Neuronal stem cell (in vitro differentiated cells): Measurements from ENCODE around the gene FOXN3.

Source experiments
- DNase-seq: peaks from one replicate; pipeline ENCODE4 v3.0.0-alpha.2; 2013; ENCODE audit warnings: low spot score
- H2AFZ ChIP-seq: one replicate; pipeline ENCODE4 v1.6.1; 2013; ENCODE audit warnings: mild to moderate bottlenecking, low read length, inconsistent platforms
- H2AK5ac ChIP-seq: 2 replicates; pipeline ENCODE4 v1.6.1; 2013; ENCODE audit warnings: low read depth, mild to moderate bottlenecking, inconsistent platforms, low read length, moderate library complexity, mixed read lengths
- H2BK120ac ChIP-seq: 2 replicates; pipeline ENCODE4 v1.6.1; 2013; ENCODE audit warnings: low read depth, mild to moderate bottlenecking, inconsistent platforms, low read length, moderate library complexity, mixed read lengths
- H2BK12ac ChIP-seq: one replicate; pipeline ENCODE4 v1.6.1; 2013; ENCODE audit warnings: low read length, inconsistent platforms
- H2BK15ac ChIP-seq: 2 replicates; pipeline ENCODE4 v1.6.1; 2013; ENCODE audit warnings: mild to moderate bottlenecking, low read length, inconsistent platforms, mixed read lengths
- H2BK5ac ChIP-seq: one replicate; pipeline ENCODE4 v1.6.1; 2013; ENCODE audit warnings: inconsistent platforms, mild to moderate bottlenecking, low read length, moderate library complexity
- H3K14ac ChIP-seq: one replicate; pipeline ENCODE4 v1.6.1; 2013; ENCODE audit warnings: low read length, inconsistent platforms
- H3K18ac ChIP-seq: 2 replicates; pipeline ENCODE4 v1.6.1; 2013; ENCODE audit warnings: low read length, inconsistent platforms
- H3K23ac ChIP-seq: 2 replicates; pipeline ENCODE4 v1.6.1; 2013; ENCODE audit warnings: low read depth, mild to moderate bottlenecking, mixed read lengths, low read length, inconsistent platforms; ENCODE audit not compliant: poor library complexity
- H3K27ac ChIP-seq: replicated peaks from 3 replicates; pipeline ENCODE4 v1.5.1; 2013; ENCODE audit warnings: low read length, inconsistent platforms
- H3K27me3 ChIP-seq, 3 experiments: 2 replicates each; pipeline ENCODE4 v1.6.1; 2013; ENCODE audit warnings: low read length in 3 of 3, mild to moderate bottlenecking in 2 of 3, inconsistent platforms in 1 of 3, low read depth in 1 of 3, mixed read lengths in 1 of 3, moderate library complexity in 1 of 3; ENCODE audit not compliant: control insufficient read depth in 3 of 3, insufficient read depth in 3 of 3
- H3K36me3 ChIP-seq, 2 donors: replicated peaks in 1 of 2; 2 replicates each; pipeline ENCODE4 v1.6.1; 2013; ENCODE audit warnings: low read length in 2 of 2; ENCODE audit not compliant: control insufficient read depth in 2 of 2, insufficient read depth in 2 of 2
- H3K4ac ChIP-seq: 2 replicates; pipeline ENCODE4 v1.6.1; 2013; ENCODE audit warnings: inconsistent platforms, mild to moderate bottlenecking, low read length, moderate library complexity
- H3K4me1 ChIP-seq, 2 donors: 1 replicate in 1 of 2; 2 replicates in 1 of 2; pipeline ENCODE4 v1.6.1; 2013; ENCODE audit warnings: low read length in 2 of 2, low read depth in 1 of 2; ENCODE audit not compliant: control insufficient read depth in 2 of 2, insufficient read depth in 1 of 2
- H3K4me2 ChIP-seq: one replicate; pipeline ENCODE4 v1.6.1; 2013; ENCODE audit warnings: mild to moderate bottlenecking, low read length, inconsistent platforms; ENCODE audit not compliant: insufficient read depth, poor library complexity, severe bottlenecking
- H3K4me3 ChIP-seq, 2 donors: 2 replicates each; pipeline ENCODE4 v1.5.1; 2013; ENCODE audit warnings: low read length in 2 of 2, mild to moderate bottlenecking in 2 of 2, inconsistent platforms in 1 of 2, moderate library complexity in 1 of 2
- H3K79me1 ChIP-seq: one replicate; pipeline ENCODE4 v1.6.1; 2013; ENCODE audit warnings: low read depth, mild to moderate bottlenecking, inconsistent platforms, low read length, moderate library complexity
- H3K9ac ChIP-seq: one replicate; pipeline ENCODE4 v1.6.1; 2013; ENCODE audit warnings: mild to moderate bottlenecking, low read depth, low read length, inconsistent platforms; ENCODE audit not compliant: poor library complexity
- H3K9me3 ChIP-seq, 2 donors: replicated peaks in 1 of 2; 2 replicates each; pipeline versions ENCODE3 to v1.6.1; 2013; ENCODE audit warnings: low read length in 2 of 2, mild to moderate bottlenecking in 2 of 2, inconsistent platforms in 1 of 2, low read depth in 1 of 2, mixed read lengths in 1 of 2, moderate library complexity in 1 of 2; ENCODE audit not compliant: control insufficient read depth in 2 of 2, insufficient read depth in 1 of 2
- H4K8ac ChIP-seq: one replicate; pipeline ENCODE4 v1.6.1; 2013; ENCODE audit warnings: low read depth, mild to moderate bottlenecking, inconsistent platforms, low read length, moderate library complexity
- H4K91ac ChIP-seq: one replicate; pipeline ENCODE4 v1.6.1; 2013; ENCODE audit warnings: low read length, low read depth, mild to moderate bottlenecking, inconsistent platforms; ENCODE audit not compliant: poor library complexity
- WGBS, 2 donors: extraction: QIAGEN DNeasy Blood & Tissue Kit; methylation state at CpG; one replicate each; pipeline ENCODE4 v1.1.7; 2013; ENCODE audit warnings: missing lambda C conversion rate in 2 of 2, mixed read lengths in 1 of 2; ENCODE audit not compliant: insufficient read length in 2 of 2, insufficient replicate concordance in 1 of 2; ENCODE audit errors: extremely low coverage in 2 of 2; 5-methylcytosine and 5-hydroxymethylcytosine counted together

FOXN3 gene

DNA sequence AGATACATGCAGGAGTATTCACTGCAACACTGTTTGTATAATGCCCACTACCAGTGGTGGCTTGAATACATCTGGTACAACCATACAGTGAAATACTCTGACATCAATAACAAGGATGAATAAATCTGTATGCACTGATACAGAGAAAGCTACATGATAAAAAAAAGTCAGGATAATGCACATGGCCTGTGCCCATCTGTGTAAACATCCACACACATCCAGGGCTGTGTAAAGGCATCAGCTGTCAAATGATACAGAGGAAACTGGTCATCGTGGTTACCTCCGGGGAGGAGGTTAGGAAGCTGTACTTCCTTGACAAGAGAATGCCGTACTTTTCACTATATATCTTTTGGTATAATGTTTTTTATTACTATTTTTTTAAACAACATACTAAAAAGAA, 176.6 kb downstream of the FOXN3 start:
- H4K8ac ChIP-seq = no peak overlapping the region
- DNase-seq = no peak
- H3K9me3 ChIP-seq = peaks cover 0 to 6% of the 10 kb centered on the region in 2 donors
- H3K79me1 ChIP-seq = no peaks in the 10 kb centered on the region
- H3K36me3 ChIP-seq = no peaks in the 10 kb centered on the region
- H2BK120ac ChIP-seq = no peak overlapping the region
- H3K27me3 ChIP-seq = no peaks in the 10 kb centered on the region
- H3K4me2 ChIP-seq = no peak overlapping the region
- peaks cover 5 to 9% of the 10 kb centered on the region in 2 donors for H3K4me1 ChIP-seq
- no peak overlapping the region for H2AFZ ChIP-seq
- H3K18ac ChIP-seq = no peak overlapping the region
- no peak overlapping the region for H3K23ac ChIP-seq
- WGBS, 2 donors = no CpG with 5 or more reads among the region's 3 CpGs
- H2AK5ac ChIP-seq = no peak overlapping the region
- H4K91ac ChIP-seq = no peak overlapping the region
- no peak overlapping the region for H3K4me3 ChIP-seq
- no peak overlapping the region for H3K27ac ChIP-seq
- no peak overlapping the region for H2BK5ac ChIP-seq
- no peak overlapping the region for H3K4ac ChIP-seq
- H2BK15ac ChIP-seq = no peak overlapping the region
- no peak overlapping the region for H3K9ac ChIP-seq
- no peak overlapping the region for H2BK12ac ChIP-seq
- H3K14ac ChIP-seq = no peak overlapping the region

DNA sequence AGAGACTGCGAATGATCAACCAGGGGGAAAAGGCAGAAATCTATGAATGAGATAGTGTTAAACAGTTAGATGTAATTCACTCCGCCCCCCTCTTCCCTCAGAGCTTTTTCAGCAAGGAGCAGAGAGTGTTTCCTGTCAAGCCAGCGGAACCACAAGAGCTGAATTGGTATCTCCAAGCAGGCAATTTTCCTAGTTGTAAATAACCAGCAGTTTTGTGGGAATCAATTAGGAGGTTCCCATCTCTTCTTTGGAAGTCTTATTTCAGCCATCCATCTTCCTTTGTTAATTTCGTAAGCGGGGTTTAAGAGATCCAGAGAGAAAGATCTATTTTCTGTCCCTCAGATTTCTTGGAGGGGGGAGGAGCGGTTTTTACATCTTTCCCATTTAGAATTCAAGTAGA, 178.0 kb downstream of the FOXN3 start:
- Histone ChIP-seq H2BK12ac (no peak overlapping the region), H3K4me2 (no peak overlapping the region), H3K4me1 (peaks cover 5 to 9% of the 10 kb centered on the region in 2 donors), H3K79me1 (no peaks in the 10 kb centered on the region), H3K9ac (no peak overlapping the region), H3K36me3 (no peaks in the 10 kb centered on the region), H2BK5ac (no peak overlapping the region), H3K14ac (no peak overlapping the region), H2AFZ (no peak overlapping the region), H3K18ac (no peak overlapping the region), H4K8ac (no peak overlapping the region), H3K4ac (no peak overlapping the region), H3K27me3 (no peaks in the 10 kb centered on the region), H3K27ac (no peak overlapping the region), H2BK15ac (no peak overlapping the region), H3K9me3 (peaks cover 0 to 9% of the 10 kb centered on the region in 2 donors), H4K91ac (no peak overlapping the region), H3K4me3 (no peak overlapping the region), H2AK5ac (no peak overlapping the region), H2BK120ac (no peak overlapping the region), H3K23ac (no peak overlapping the region)
- DNase-seq = no peak
- no CpG with 5 or more reads among the region's 6 CpGs for WGBS, 2 donors

DNA sequence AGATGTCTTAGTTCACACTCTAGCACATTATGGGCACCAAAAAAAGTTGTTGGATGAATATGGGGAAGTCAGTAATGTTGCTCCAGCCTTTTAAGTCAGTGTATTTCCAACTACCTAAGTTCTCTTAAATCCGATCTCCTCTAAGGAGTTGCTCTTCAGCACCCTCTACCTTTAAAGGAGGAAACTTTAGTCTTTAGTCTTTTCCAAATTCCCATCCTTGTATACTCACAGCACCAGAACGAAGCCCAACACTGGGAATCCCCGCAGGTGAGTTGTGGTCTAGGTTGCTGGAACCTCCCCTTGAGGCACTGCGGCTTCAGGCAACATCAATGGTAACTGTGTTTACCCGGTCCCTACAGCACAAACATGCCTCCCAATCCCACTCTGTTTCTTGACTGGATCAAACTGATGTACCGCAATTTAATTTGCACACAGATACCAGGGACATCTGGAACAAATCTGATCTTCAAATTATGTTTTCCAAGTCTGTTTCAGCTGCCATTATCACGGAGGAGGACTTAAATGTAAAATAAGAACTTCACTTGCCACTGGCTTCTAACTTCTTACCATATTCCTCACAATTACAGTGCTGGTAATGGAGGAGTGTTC, 179.0 kb downstream of the FOXN3 start:
- Histone ChIP-seq H2AK5ac (no peak overlapping the region), H3K14ac (no peak overlapping the region), H3K36me3 (no peaks in the 10 kb centered on the region), H3K4me1 (peaks cover 1 to 9% of the 10 kb centered on the region in 2 donors), H2BK120ac (no peak overlapping the region), H2BK12ac (no peak overlapping the region), H3K4ac (no peak overlapping the region), H3K4me2 (no peak overlapping the region), H3K9me3 (peaks cover 0 to 9% of the 10 kb centered on the region in 2 donors), H2BK15ac (no peak overlapping the region), H3K4me3 (no peak overlapping the region), H3K27me3 (no peaks in the 10 kb centered on the region), H3K79me1 (no peaks in the 10 kb centered on the region), H4K91ac (no peak overlapping the region), H3K9ac (no peak overlapping the region), H3K18ac (no peak overlapping the region), H2BK5ac (no peak overlapping the region), H3K27ac (no peak overlapping the region), H3K23ac (no peak overlapping the region), H2AFZ (no peak overlapping the region), H4K8ac (no peak overlapping the region)
- no peak for DNase-seq
- WGBS, 2 donors = no CpG with 5 or more reads among the region's 7 CpGs

DNA sequence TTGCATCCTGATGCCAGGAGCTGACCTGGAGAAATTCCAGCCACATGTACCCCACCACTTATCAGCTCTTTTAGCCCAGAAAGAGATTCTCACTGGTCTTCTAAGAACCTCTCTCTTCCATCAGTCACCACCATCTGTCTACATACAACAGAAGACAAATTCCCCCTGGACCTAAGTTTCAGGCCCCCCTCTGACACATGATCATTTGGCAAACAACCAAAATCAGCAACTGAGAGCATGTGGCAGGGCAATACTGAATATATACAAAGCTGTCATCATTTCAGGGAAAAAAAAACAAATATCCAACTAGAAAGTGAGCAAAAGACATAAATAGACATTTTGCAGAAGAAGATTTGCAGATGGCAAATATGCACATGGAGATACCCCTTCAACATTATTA, 180.2 kb downstream of the FOXN3 start:
- no peak for DNase-seq
- Histone ChIP-seq H3K23ac (no peak overlapping the region), H4K8ac (no peak overlapping the region), H3K4ac (no peak overlapping the region), H3K4me2 (no peak overlapping the region), H2AK5ac (no peak overlapping the region), H3K27ac (no peak overlapping the region), H3K4me1 (peaks cover 6 to 12% of the 10 kb centered on the region in 2 donors), H2BK120ac (no peak overlapping the region), H3K4me3 (no peak overlapping the region), H3K27me3 (no peaks in the 10 kb centered on the region), H3K9me3 (peaks cover 0 to 9% of the 10 kb centered on the region in 2 donors), H3K36me3 (no peaks in the 10 kb centered on the region), H2BK12ac (no peak overlapping the region), H3K79me1 (no peaks in the 10 kb centered on the region), H4K91ac (no peak overlapping the region), H3K9ac (no peak overlapping the region), H3K18ac (no peak overlapping the region), H3K14ac (no peak overlapping the region), H2BK15ac (no peak overlapping the region), H2AFZ (no peak overlapping the region), H2BK5ac (no peak overlapping the region)
